ENCODE data around the gene C1orf159. TPM values are rescaled to one million over a fixed set of nuclear protein-coding genes. Genes with fewer than 3 reads are reported as not detected.

C1orf159 gene
- total and polyA plus RNA-seq, 9 of the 15 experiments (the other 6 are each of a cell fraction or from before 2014, with no cell fraction given), result 0.28 to 54.9 (median 10.6) TPM

DNA sequence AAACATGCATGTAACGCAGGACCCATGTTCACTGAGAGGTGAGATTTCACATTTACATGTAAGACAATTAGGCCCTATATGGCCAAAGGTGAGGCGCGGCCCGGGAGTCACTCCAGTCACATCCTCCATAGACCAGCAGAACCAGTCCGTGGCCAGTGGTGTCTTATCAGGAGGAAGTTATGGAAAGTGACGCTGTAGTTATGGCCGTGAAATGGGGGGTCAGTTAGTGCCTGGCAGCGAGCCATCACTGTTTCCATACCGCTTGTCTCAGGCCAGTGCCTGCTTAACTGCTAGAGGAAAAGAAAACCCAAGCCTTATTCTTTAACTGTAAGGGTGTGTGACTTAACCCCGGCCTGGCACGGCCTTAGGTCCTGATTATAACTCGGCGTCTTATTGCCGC is 6.1 kb downstream of the C1orf159 start (continued):
- TF ChIP-seq ARID4B (CRISPR knock-in tag; IDR thresholded peaks at IDR 0.05) (no peak), FOXJ2 (tag; IDR thresholded peaks at IDR 0.05) (no peak), FOXK1 (CRISPR knock-in tag; IDR thresholded peaks at IDR 0.05; ENCODE audit: borderline replicate concordance) (no peak), TEAD2 (tag; IDR thresholded peaks at IDR 0.05) (no peak), ZNF778 (CRISPR knock-in tag; IDR thresholded peaks at IDR 0.05) (no peak), GTF2F1 (IDR thresholded peaks at IDR 0.05; ENCODE audit: low read depth, low read length) (no peak), POLR2B (IDR thresholded peaks at IDR 0.05; ENCODE audit: low read depth, partially characterized antibody) (no peak), SPI1 (IDR thresholded peaks at IDR 0.05; ENCODE audit: borderline replicate concordance, low read depth, low read length) (no peak), EHMT2 (IDR thresholded peaks at IDR 0.05) (peak; percentile 74), MEIS2 (IDR thresholded peaks at IDR 0.05; ENCODE audit: partially characterized antibody) (no peak), ZBTB17 (CRISPR knock-in tag; IDR thresholded peaks at IDR 0.05) (no peak), SNIP1 (IDR thresholded peaks at IDR 0.05; ENCODE audit: low read depth) (no peak), PCBP2 (IDR thresholded peaks at IDR 0.05; ENCODE audit: low read depth, low read length, poor library complexity, severe bottlenecking) (no peak), POLR2H (tag; IDR thresholded peaks at IDR 0.05; ENCODE audit: low read depth) (no peak), OTX1 (CRISPR knock-in tag; IDR thresholded peaks at IDR 0.05) (no peak), ILK (tag; IDR thresholded peaks at IDR 0.05; ENCODE audit: borderline replicate concordance, low read depth) (no peak), ETS2 (tag; IDR thresholded peaks at IDR 0.05; ENCODE audit: borderline replicate concordance, poor library complexity, severe bottlenecking) (no peak), MTF1 (CRISPR knock-in tag; IDR thresholded peaks at IDR 0.05; ENCODE audit: borderline replicate concordance) (no peak), TRIM28 (IDR thresholded peaks at IDR 0.05) (no peak; the same call in 1 of the 2 replicates), ELF2 (CRISPR knock-in tag; IDR thresholded peaks at IDR 0.05) (no peak), DPF2 (IDR thresholded peaks at IDR 0.05) (peak; percentile 78), NELFE (IDR thresholded peaks at IDR 0.05; ENCODE audit: insufficient read depth, insufficient read length) (no peak), RHOXF2B (CRISPR knock-in tag; conservative IDR thresholded peaks at IDR 0.05) (no peak)
- TF ChIP-seq, protein P1, sequence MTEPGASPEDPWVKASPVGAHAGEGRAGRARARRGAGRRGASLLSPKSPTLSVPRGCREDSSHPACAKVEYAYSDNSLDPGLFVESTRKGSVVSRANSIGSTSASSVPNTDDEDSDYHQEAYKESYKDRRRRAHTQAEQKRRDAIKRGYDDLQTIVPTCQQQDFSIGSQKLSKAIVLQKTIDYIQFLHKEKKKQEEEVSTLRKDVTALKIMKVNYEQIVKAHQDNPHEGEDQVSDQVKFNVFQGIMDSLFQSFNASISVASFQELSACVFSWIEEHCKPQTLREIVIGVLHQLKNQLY (CRISPR knock-in tag; conservative IDR thresholded peaks at IDR 0.05), result no peak
- TF ChIP-seq, protein P2, sequence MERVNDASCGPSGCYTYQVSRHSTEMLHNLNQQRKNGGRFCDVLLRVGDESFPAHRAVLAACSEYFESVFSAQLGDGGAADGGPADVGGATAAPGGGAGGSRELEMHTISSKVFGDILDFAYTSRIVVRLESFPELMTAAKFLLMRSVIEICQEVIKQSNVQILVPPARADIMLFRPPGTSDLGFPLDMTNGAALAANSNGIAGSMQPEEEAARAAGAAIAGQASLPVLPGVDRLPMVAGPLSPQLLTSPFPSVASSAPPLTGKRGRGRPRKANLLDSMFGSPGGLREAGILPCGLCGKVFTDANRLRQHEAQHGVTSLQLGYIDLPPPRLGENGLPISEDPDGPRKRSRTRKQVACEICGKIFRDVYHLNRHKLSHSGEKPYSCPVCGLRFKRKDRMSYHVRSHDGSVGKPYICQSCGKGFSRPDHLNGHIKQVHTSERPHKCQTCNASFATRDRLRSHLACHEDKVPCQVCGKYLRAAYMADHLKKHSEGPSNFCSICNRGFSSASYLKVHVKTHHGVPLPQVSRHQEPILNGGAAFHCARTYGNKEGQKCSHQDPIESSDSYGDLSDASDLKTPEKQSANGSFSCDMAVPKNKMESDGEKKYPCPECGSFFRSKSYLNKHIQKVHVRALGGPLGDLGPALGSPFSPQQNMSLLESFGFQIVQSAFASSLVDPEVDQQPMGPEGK (CRISPR knock-in tag; IDR thresholded peaks at IDR 0.05; ENCODE audit: borderline replicate concordance), result no peak
